ENCODE results near the gene FKBP1B.
"Not testable (repeated sequence)": the region's sequence is repeated elsewhere in the genome, so short reads cannot be mapped to it uniquely, and the experiment has no call there.

FKBP1B gene

DNA sequence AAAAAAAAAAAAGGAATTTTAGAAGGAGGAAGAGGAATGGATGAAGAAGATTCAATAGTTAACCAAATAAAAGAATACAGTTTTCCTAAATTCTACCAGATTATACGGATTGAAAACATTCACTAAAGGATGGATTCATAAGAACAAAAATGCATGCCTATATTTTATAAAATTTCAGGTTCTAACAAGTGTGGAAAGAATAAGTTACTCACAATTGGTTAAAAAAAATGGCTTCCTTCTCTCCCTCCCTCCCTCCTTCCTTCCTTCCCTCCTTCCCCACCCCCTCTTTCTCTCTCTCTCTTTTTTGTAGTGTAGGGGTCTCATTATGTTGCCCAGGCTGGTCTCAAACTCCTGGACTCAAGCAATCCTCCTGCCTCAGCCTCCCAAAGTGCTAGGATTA, 36.7 kb downstream of the FKBP1B start:
- no peak for DNase-seq (ENCODE audit: low read depth)
- no peak overlapping the region for H3K4me3 ChIP-seq (ENCODE audit: low read depth, low read length)
- TF ChIP-seq, protein P1, sequence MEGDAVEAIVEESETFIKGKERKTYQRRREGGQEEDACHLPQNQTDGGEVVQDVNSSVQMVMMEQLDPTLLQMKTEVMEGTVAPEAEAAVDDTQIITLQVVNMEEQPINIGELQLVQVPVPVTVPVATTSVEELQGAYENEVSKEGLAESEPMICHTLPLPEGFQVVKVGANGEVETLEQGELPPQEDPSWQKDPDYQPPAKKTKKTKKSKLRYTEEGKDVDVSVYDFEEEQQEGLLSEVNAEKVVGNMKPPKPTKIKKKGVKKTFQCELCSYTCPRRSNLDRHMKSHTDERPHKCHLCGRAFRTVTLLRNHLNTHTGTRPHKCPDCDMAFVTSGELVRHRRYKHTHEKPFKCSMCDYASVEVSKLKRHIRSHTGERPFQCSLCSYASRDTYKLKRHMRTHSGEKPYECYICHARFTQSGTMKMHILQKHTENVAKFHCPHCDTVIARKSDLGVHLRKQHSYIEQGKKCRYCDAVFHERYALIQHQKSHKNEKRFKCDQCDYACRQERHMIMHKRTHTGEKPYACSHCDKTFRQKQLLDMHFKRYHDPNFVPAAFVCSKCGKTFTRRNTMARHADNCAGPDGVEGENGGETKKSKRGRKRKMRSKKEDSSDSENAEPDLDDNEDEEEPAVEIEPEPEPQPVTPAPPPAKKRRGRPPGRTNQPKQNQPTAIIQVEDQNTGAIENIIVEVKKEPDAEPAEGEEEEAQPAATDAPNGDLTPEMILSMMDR (IDR thresholded peaks at IDR 0.05; ENCODE audit: control insufficient read depth, extremely low read depth, insufficient read depth), result no peak

DNA sequence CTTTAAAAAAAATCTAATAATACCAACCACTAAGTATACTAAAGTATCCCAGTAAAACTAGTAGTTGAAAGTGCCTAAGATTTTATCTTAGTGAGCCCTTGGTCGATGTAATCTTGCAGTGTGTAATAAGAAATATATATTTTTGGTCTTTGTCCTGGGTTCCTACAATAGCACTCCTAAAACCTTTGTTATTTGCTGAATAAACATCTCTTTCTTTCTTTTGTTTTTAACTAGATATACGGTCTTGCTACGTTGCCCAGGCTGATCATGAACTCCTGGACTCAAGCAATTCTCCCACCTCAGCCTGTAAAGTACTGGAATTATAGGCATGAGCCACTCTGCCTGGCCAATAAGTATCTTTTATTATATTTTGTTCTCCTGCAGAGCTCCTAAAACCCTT, 37.5 kb downstream of the FKBP1B start:
- TF ChIP-seq, protein P1 (IDR thresholded peaks at IDR 0.05; ENCODE audit: control insufficient read depth, extremely low read depth, insufficient read depth), result no peak
- DNase-seq (ENCODE audit: low read depth), result no peak
- no peak overlapping the region for H3K4me3 ChIP-seq (ENCODE audit: low read depth, low read length)

DNA sequence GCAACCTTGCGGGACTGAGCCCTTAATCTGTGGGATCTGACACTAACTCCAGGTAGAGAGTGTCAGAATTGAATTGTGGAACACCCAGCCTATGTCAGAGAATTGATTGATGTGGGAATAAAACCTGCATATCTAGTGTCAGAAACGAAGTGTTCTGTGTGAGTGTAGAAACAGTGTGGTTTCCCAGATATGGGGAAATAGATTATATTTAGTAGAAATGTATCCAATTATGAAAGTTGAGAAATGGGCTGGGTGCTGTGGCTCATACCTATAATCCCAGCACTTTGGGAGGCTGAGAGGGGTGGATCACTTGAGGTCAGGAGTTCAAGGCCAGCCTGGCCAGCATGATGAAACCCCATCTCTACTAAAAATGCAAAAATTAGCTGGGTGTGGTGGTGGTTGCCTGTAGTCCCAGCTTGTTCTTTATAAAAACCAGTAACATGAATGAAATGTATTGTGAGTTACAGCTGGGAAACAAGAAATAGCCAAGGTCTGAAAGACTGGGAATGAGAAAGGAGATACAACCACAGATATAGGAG, 39.3 kb downstream of the FKBP1B start:
- TF ChIP-seq, protein P1 (IDR thresholded peaks at IDR 0.05; ENCODE audit: control insufficient read depth, extremely low read depth, insufficient read depth), result no peak
- DNase-seq (ENCODE audit: low read depth), result no peak
- no peak overlapping the region for H3K4me3 ChIP-seq (ENCODE audit: low read depth, low read length)

DNA sequence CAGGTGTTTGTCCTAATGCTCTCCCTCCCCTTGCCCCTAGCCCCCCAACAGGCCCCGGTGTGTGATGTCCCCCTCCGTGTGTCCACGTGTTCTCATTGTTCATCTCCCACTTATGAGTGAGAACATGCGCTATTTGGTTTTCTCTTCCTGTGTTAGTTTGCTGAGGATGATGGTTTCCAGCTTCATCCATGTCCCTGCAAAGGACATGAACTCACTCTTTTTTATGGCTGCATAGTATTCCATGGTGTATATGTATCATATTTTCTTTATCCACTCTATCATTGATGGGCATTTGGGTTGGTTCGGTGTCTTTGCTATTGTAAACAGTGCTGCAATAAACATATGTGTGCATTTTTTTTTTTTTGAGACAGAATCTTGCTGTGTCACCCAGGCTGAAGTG, 43.7 kb downstream of the FKBP1B start:
- H3K4me3 ChIP-seq (ENCODE audit: low read depth, low read length); DNase-seq (ENCODE audit: low read depth): not testable (repeated sequence)

DNA sequence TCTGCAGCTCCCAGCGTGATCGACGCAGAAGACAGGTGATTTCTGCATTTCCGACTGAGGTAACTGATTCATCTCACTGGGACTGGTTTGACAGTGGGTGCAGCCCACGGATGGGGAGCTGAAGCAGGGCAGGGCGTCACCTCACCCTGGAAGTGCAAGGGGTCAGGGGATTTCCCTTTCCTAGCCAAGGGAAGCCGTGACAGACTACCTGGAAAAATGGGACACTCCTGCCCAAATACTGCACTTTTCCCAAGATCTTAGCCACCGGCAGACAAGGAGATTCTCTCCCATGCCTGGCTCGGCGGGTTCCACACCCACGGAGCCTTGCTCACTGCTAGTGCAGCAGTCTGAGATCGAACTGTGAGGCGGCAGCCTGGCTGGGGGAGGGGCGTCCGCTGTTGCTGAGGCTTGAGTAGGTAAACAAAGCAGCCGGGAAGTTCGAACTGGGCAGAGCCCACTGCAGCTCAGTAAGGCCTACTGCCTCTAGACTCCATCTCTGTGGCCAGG, 45.7 kb downstream of the FKBP1B start:
- not testable (repeated sequence) for DNase-seq (ENCODE audit: low read depth); H3K4me3 ChIP-seq (ENCODE audit: low read depth, low read length)

DNA sequence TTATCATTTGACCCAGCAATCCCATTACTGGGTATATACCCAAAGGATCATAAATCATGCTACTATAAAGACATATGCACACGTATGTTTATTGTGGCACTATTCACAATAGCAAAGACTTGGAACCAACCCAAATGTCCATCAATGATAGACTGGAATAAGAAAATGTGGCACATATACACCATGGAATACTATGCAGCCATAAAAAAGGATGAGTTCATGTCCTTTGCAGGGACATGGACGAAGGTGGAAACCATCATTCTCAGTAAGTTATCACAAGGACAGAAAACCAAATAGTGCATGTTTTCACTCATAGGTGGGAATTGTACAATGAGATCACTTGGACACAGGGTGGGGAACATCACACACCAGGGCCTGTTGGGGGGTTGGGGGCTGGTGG, 51.2 kb downstream of the FKBP1B start:
- DNase-seq (ENCODE audit: low read depth); H3K4me3 ChIP-seq (ENCODE audit: low read depth, low read length): not testable (repeated sequence)

DNA sequence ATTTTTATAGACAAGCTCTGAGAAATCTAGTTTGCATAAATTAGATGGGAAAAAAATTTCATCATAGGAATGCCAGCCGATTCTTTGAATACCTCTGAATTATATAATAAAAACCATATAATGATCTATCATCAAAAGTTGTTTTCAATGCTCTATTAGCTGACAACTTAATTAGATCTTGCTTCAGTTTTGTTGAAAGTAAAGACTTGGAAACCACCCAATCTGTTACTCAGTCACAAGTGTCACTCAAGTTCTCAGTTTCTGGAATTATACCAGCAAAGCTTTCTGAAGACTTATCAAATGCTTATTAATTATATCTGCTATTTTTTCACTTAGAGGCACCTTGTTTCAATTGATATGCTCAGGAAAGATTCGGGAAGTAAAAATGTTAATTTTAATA, 52.5 kb downstream of the FKBP1B start:
- TF ChIP-seq, protein P1 (IDR thresholded peaks at IDR 0.05; ENCODE audit: control insufficient read depth, extremely low read depth, insufficient read depth), result no peak
- no peak for DNase-seq (ENCODE audit: low read depth)
- H3K4me3 ChIP-seq (ENCODE audit: low read depth, low read length), result no peak overlapping the region

DNA sequence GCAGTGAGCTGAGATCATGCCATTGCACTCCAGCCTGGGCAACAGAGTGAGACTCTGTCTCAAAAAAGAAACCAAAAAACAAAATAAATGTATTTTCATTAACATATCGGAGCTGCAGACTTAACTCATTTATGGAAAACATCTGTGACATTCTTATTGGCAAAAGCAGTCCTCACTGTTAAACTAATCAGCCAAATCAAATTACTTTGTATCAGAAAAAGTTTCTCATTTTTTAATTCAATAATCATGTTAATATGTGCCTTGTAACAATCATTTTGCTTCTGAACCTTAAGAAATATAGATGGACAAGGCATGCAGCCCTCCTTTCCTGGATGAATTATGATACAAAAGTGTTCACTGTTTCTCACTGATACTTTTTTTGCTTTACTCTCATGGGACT, 53.1 kb downstream of the FKBP1B start:
- DNase-seq (ENCODE audit: low read depth), result no peak
- H3K4me3 ChIP-seq (ENCODE audit: low read depth, low read length), result no peak overlapping the region
- TF ChIP-seq, protein P1 (IDR thresholded peaks at IDR 0.05; ENCODE audit: control insufficient read depth, extremely low read depth, insufficient read depth), result no peak

Measured in LNCaP clone FGC (cell line).